HG02884 (cell line): ENCODE results near the gene NEK8.

Experiments used
- ATAC-seq: cut with Tn5 transposase; IDR thresholded peaks from one replicate; pipeline ENCODE4 v1.9.1; 2021; ENCODE audit warnings: mild to moderate bottlenecking, moderate library complexity; ENCODE audit not compliant: unreplicated experiment

The NEK8 gene

GRCh38 chr17:28728364-28729200 lies at the start of gene NEK8:
NEK8 (plus strand) TSS chr17:28728788; CDS start chr17:28728814, 26 bp downstream.
- ATAC-seq, result peak; percentile 31

- ATAC-seq, result no peak
Measured at GRCh38 chr17:28682655-28683054, 45.9 kb upstream of the NEK8 start.

- ATAC-seq, result no peak
Measured at GRCh38 chr17:28684963-28685362, 43.6 kb upstream of the NEK8 start.

- ATAC-seq, result no peak
Measured at GRCh38 chr17:28685366-28685765, 43.2 kb upstream of the NEK8 start.

- ATAC-seq, result no peak
Measured at GRCh38 chr17:28686296-28686695, 42.3 kb upstream of the NEK8 start.

GRCh38 chr17:28688481-28688880 lies 40.1 kb upstream of the NEK8 start:
- no peak for ATAC-seq

GRCh38 chr17:28689011-28689410 lies 39.6 kb upstream of the NEK8 start:
- no peak for ATAC-seq

GRCh38 chr17:28693869-28694268 lies 34.7 kb upstream of the NEK8 start:
- ATAC-seq, result no peak

GRCh38 chr17:28698253-28698941 lies 30.2 kb upstream of the NEK8 start:
- ATAC-seq, result no peak

GRCh38 chr17:28700278-28700677 lies 28.3 kb upstream of the NEK8 start:
- no peak for ATAC-seq

- no peak for ATAC-seq
Measured at GRCh38 chr17:28700830-28701492, 27.6 kb upstream of the NEK8 start.

- no peak for ATAC-seq
Measured at GRCh38 chr17:28702026-28702751, 26.4 kb upstream of the NEK8 start.

- no peak for ATAC-seq
Measured at GRCh38 chr17:28702752-28703150, 25.8 kb upstream of the NEK8 start.

- no peak for ATAC-seq
Measured at GRCh38 chr17:28703552-28704218, 24.9 kb upstream of the NEK8 start.

GRCh38 chr17:28704219-28704858 lies 24.2 kb upstream of the NEK8 start:
- ATAC-seq, result no peak

GRCh38 chr17:28705074-28705659 lies 23.4 kb upstream of the NEK8 start:
- ATAC-seq, result no peak

- no peak for ATAC-seq
Measured at GRCh38 chr17:28705728-28706334, 22.8 kb upstream of the NEK8 start.

- no peak for ATAC-seq
Measured at GRCh38 chr17:28706471-28707338, 21.9 kb upstream of the NEK8 start.
